Measurements from ENCODE around the gene CTIF.

Gene CTIF

GRCh38 chr18:48617844-48618497, 79.1 kb downstream of the CTIF start:
- in situ Hi-C loops (cut with HindIII; ENCODE audit: low sequenced_read_pairs): no loop called here

- in situ Hi-C loops (cut with HindIII; ENCODE audit: low sequenced_read_pairs): no loop called here
Observed at GRCh38 chr18:48619016-48619415, 80.2 kb downstream of the CTIF start.

GRCh38 chr18:48619501-48619900, 80.7 kb downstream of the CTIF start:
- in situ Hi-C loops (cut with HindIII; ENCODE audit: low sequenced_read_pairs): no loop called here

- in situ Hi-C loops (cut with HindIII; ENCODE audit: low sequenced_read_pairs): no loop called here
Observed at GRCh38 chr18:48620071-48620470, 81.2 kb downstream of the CTIF start.

GRCh38 chr18:48621240-48621639, 82.4 kb downstream of the CTIF start:
- in situ Hi-C loops (cut with HindIII; ENCODE audit: low sequenced_read_pairs): no loop called here

- in situ Hi-C loops (cut with HindIII; ENCODE audit: low sequenced_read_pairs): no loop called here
Observed at GRCh38 chr18:48621815-48622555, 83.2 kb downstream of the CTIF start.

GRCh38 chr18:48622911-48623431, 84.1 kb downstream of the CTIF start:
- in situ Hi-C loops (cut with HindIII; ENCODE audit: low sequenced_read_pairs): no loop called here

- in situ Hi-C loops (cut with HindIII; ENCODE audit: low sequenced_read_pairs): no loop called here
Observed at GRCh38 chr18:48623468-48624235, 84.8 kb downstream of the CTIF start.

- in situ Hi-C loops (cut with HindIII; ENCODE audit: low sequenced_read_pairs): no loop called here
Observed at GRCh38 chr18:48624856-48625255, 86.0 kb downstream of the CTIF start.

- in situ Hi-C loops (cut with HindIII; ENCODE audit: low sequenced_read_pairs): no loop called here
Observed at GRCh38 chr18:48627216-48627615, 88.4 kb downstream of the CTIF start.

- in situ Hi-C loops (cut with HindIII; ENCODE audit: low sequenced_read_pairs): no loop called here
Observed at GRCh38 chr18:48629730-48630324, 91.0 kb downstream of the CTIF start.

- in situ Hi-C loops (cut with HindIII; ENCODE audit: low sequenced_read_pairs): no loop called here
Observed at GRCh38 chr18:48631851-48632250, 93.0 kb downstream of the CTIF start.

GRCh38 chr18:48632676-48633257, 93.9 kb downstream of the CTIF start:
- in situ Hi-C loops (cut with HindIII; ENCODE audit: low sequenced_read_pairs): no loop called here

GRCh38 chr18:48634491-48634890, 95.7 kb downstream of the CTIF start:
- in situ Hi-C loops (cut with HindIII; ENCODE audit: low sequenced_read_pairs): no loop called here

GRCh38 chr18:48634975-48635374, 96.1 kb downstream of the CTIF start:
- in situ Hi-C loops (cut with HindIII; ENCODE audit: low sequenced_read_pairs): no loop called here

- in situ Hi-C loops (cut with HindIII; ENCODE audit: low sequenced_read_pairs): no loop called here
Observed at GRCh38 chr18:48635806-48636205, 97.0 kb downstream of the CTIF start.

GRCh38 chr18:48636436-48636835, 97.6 kb downstream of the CTIF start:
- in situ Hi-C loops (cut with HindIII; ENCODE audit: low sequenced_read_pairs): no loop called here

- in situ Hi-C loops (cut with HindIII; ENCODE audit: low sequenced_read_pairs): no loop called here
Observed at GRCh38 chr18:48637081-48637990, 98.5 kb downstream of the CTIF start.

GRCh38 chr18:48638451-48638850, 99.6 kb downstream of the CTIF start:
- in situ Hi-C loops (cut with HindIII; ENCODE audit: low sequenced_read_pairs): no loop called here

Measured in DLD1 (cell line).